Measurements from ENCODE around the gene CLSTN2.

Gene CLSTN2

DNA sequence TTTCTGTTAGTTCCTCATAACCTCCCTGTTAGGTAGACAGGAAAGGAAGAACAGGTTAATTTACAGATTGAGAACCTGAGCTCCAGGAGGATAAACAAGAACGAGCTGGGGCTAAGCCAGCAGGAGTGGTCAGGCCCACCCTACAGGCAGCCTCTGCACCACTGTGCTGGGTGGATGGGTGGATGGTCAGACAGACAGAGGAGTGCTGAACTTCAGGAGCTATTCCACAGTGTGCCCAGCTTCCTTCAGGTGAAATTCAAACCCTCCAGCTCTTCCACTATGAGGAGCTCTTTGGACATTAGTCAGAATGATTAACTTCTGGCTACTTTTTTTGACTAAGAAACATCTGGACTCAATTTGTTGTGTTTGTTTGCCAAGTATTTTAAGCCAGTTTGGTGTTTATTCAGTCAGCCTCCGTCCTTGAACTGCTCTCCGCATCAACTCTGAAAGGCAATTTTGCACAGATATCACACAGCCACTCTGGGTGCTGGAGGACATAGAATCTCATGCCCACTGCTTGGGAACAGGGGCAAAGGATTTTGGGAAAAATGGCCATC lies 361.9 kb downstream of the CLSTN2 start:
- DNase-seq, result no peak

DNA sequence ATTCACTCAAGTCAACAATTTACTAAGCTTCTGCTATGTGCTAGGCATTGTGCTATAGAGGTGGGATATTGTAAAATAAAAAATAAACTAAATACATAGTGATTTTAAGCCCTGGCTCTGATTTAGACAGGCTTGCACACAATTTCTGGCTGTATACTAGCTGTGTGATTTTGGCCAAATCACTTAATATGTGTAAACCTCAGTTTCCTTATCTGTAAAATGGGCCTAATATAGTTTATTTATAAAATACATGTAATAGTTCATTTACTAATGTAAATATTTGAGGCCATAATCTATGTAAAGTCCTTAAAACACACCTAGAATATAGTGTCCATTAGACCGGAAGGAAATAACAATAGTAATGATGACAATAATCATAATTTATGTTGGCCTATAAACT lies 363.1 kb downstream of the CLSTN2 start:
- DNase-seq, result no peak

DNA sequence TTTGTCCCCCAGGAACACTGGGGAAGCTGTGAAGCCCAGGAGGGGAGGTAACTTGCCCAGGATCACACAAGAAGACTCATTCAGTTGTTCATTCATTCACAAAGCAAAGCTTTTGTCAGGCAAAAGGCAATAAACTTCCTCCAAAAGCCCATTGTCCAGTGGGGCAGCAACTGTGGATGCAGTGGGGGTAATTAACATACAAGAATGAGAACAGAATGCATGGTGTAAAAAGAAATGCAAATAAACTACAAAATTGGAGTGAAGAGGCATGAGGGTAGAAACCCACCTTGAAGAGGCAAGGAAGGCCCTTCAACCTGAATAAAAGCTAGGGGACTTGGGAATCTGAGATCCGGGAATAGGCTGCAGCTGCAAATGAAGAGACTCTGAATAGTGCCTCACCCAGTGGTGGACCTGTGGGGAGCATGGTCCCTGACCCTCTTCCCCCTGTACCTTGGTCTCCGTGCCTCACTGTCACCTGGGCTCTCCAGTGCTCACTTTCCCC lies 363.6 kb downstream of the CLSTN2 start:
- no peak for DNase-seq

DNA sequence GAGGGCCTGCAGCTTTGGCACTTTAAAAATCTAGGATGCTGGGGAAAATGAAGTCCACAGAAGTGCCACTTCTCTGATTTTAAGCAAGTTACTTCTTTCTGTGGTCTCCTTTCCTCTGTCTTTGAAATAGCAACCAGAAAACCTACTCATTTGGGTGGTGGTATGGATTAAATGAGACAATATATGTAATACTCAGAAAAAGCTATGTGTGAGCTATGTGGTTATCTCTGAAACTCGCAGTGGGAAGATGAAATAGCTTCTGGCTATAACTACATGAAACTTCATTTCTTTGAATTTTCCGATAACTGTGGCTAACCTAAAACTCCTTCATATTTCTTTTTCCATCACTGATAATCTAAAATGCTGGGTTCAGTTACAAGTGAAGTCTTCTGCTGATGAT lies 368.9 kb downstream of the CLSTN2 start:
- DNase-seq, result no peak

DNA sequence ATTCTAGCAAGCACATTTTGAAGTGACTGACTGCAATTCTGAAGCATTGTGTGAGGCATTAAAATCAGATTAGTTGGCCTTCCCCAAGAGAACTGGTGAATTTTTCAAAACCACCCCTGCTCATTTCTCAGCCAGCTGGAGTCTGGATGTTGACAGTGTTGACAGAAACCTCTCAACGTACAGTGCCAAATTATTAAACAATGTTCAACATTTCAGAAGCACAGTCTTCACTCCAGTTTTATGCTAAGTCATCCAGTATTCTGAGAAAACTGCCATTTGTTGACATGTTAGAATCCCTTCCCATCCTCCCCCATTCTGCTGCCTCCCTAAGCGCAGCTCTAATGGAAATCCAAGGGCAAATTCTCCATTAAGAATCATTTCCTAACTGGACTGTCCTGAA lies 373.6 kb downstream of the CLSTN2 start:
- no peak for DNase-seq

DNA sequence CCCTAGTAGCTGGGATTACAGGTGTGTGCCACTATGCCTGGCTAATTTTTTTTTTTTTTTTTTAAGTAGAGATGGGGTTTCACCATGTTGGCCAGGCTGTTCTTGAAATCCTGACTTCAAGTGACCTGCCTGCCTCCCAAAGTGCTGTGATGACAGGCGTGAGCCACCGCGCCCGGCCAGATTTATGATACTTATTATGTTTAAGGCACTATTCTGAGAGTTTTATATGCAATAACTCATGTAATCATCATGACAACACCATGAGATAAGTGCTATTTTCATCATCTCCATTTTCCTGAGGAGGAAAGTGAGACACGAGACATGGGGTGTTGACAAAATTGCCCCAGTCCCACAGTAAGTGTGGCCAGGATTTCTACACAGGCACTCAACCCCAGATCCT lies 376.4 kb downstream of the CLSTN2 start:
- DNase-seq, result no peak

DNA sequence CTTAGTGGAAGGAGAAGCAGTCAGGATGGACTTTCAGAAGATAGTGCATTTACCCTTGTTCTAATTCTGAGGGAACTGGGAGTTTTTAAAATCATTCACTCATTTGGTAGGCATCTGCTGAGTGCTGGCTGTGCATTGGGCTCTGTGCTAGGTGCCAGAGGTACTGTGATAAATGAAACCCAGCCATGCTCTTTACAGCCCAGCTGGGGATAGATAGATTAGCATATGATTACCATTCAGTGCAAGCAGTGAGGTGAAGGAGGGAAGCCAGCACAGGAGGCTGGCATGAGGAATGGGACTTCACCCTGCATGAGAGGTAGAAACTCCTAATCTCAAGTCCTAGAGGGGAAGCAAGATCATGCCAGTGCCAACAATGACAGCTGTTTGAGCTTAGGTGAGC lies 381.0 kb downstream of the CLSTN2 start:
- DNase-seq, result no peak

DNA sequence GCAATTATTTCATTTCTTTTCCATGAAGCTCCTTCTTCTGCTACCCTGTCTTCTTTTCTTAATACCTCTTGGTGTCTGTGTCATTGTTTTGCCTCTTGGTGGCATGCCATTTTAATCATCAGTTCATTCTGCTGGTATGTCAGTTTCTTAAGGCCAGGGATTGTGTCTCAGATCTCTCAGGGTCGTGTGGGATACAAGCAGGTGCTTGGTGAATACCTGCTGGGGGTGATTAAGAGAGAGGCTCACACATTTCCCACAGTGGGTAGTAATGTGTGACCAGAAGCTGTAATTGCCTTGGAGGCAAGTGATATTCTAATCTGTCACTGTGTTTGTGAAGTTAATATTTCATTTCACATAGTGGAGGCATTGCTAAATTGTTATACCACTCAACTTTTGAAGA lies 381.5 kb downstream of the CLSTN2 start:
- DNase-seq, result no peak

DNA sequence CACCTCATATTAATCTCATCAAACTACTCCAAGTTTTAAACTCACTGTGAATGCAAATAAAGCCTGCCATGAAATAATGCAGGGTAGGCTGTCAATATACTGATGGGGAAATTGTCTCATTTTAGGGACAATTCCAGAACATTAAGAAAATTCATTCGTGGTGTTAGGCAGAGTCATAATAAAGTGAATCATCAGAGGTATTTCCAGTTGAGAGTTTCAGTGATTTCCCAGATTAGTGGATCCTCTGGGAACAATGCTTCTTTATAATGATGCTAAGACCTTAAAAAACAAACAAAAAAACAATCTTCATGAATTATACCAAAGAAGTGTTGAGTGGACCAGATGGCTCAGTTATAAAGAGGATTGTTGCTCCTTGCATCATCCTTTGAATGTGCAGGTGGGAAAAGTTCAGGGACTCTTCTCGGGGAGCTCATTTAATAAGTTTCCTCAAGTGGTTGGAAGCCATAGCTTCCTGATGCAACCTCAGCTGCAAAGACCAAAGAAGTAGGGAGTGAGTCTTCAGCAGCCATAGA lies 381.9 kb downstream of the CLSTN2 start:
- no peak for DNase-seq

DNA sequence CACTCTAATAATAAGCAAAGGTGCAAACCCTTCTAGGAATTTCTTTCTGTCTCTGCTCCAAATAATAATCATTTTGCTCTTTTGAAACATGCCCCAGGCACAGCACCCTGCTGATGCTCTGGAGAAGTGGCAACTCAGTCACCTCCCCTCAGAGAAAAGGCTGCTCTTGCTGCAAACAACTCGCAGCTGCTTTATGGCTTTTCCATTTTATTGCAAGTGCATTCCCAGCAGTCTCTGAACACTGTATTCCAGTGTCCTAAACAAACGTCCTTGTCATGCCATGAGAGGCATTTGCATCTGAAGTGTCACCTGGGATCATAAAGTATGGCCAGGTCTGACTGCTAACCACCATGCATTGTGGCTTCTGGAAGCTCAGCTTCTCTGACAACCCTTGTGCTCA lies 384.8 kb downstream of the CLSTN2 start:
- no peak for DNase-seq

DNA sequence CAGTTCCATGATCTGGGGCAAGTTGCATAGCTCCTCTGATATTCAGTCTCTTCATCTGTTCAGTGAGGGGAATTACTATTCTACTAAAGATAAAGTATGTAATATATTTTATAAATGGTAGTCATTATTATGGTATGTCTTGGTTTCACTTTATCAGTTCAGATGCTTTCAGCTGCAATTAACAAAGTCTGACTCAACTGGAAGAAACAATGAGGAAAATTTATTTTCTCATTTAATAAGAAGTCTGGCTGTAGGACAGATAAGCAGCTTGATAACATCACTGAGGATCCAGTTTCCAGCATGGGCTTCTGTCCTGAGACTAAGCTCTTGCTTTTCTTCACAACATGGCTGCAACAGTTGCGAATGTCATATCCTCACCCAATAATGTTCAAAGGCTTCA lies 388.6 kb downstream of the CLSTN2 start:
- no peak for DNase-seq

DNA sequence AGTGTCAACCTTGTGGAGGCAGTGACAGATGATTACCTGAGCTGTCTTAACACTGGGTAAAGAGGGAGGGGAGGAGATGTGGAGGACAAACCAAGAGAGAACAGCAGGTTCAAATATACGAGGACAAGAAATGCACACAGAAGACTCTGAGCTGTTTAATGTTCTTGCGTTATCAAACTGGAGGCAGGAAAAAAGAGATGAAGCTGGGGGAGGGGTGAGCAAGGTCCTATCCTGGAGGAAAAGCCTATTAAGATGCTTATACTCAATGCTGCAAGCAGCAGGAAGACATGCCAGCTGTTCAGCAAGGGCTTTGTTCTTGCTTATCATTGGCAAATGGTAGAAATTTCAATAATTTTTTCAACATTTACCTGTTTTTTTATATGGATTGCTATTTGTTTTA lies 397.1 kb downstream of the CLSTN2 start:
- no peak for DNase-seq

DNA sequence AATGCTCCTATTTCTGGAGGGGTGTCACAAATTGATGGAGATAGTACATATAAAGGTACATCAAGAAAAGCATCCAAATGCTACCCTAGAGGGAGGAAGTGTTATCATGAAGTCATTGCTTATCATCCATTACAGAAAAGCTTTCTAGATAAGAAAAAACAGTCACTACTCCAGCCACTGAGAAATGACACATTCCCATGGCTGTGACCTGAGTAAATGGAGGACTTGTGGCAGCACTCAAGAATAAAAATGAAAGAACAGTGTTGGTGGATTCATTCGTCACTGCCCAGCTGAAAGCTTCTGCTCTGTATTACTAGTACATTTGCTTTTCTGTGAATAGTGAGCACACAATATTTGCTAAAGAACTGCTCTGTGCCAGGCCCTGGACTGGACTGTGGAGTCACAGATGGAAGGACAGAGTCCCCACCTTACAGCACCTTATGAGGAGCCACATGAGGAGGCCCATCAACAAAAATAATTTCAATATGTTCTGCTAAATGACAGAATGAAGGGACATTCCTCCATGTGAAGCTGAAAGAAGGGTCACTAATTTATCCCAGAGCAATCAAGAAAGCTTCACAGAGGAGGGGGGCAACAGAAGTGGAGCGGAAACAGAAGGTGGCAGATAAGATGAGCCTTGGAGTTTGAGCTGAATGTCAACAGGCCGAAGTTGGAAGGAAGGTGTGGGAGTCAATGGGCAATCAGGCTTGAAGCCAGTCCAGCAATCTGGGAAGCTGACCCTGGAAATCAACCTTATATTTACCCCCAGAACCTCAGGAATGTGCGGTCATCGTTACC lies 399.3 kb downstream of the CLSTN2 start:
- no peak for DNase-seq

DNA sequence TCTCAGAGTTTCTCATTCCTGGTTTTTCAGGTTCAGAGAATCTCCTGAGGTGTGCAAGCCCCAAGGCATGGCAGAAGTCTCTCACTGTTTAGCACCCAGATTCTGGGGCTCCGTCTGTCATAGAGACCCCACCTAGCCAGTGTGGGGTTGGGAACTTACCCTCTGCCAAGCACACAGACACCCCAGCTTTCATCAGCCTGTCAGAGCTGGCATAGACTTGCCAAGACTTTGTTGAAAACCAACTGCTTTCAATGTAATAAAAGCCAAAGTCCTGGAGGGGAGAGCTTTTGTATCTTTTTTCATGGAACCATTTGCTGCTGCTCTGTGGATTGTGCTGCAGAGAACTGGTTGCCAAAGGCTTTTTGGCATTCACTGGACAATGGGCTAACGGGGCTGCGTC lies 401.5 kb downstream of the CLSTN2 start:
- no peak for DNase-seq

DNA sequence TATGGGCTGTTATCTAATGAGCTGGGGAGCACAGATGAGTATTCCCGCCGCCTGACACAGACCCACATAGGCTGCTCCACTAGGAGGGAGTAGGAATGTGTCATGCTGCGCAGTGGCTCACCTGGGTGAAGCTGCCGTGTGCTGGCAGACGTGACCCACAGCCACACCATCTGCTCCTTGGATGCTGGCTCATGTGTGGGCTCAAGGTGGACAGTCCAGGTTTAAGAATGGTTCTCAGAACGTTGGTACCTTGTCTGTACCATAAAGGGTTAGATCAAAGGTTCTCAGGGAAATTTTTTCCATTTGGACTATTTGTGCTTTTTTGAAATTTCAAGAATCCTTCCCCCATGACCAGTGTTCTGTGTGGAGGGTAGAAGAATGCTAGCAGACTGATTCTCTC lies 403.9 kb downstream of the CLSTN2 start:
- DNase-seq, result no peak

DNA sequence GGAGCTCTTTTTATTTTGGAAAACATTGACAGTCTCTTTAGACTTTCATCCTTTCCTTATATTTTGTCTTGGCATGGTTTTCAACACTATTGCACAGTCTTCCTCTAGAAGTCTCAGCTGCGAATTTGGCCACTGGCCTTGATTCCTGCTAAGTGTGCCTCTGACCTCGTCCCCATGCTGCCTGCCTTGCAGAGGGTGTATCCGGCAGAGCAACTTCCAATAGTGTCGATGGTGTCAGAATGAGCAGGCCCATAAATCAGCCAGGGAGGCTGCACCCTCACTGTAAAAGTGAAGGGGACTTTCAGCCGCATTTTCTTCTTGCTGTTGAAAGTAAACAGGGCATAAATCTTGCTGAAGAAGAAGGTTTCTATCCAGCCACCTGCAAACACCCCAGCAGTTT lies 406.2 kb downstream of the CLSTN2 start:
- DNase-seq, result no peak

DNA sequence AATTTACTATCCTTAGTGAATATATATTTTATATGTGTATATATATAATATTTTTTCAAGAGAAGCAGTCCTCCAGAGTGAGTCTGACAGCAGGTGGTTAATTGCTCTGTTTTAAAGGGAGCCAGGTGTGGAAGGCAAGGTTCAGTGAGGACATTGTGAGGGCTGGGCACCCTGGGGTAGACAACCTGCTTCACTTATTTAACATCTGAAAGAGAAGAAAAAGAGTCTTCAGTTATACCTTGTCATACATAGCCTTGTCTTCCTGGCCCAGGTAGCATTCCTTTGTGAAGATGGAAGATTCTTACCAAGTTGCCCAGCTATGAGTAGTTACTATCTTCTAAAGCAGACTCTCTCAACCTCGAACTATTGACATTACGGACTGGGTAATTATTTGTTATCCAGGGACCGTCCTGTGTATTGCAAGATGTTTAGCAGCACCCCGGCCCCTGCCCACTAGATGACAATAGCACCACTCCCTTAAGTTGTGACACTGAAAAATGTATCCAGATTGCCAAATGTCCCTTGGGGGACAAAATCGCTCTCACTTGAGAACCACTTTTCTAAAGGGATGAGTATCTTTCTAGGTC lies 406.9 kb downstream of the CLSTN2 start:
- no peak for DNase-seq

DNA sequence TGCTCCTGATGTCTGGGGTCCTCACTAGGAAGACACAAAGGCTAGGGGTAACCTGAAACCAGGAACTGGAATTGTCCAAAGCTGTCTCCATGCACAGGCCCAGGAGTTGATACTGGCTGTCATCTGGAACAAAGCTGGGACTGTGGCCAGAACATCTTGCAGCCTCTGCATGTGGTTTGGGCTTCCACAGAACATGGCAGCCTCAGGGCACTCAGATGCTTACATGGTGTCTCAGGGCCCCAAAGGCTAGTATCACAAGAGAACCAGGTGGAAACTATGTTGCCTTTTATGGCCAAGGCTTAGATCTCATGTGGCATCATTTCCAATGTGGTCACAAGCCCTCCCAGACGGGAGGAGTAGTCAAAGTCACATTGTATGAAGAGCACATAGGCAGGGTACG lies 407.7 kb downstream of the CLSTN2 start:
- no peak for DNase-seq

DNA sequence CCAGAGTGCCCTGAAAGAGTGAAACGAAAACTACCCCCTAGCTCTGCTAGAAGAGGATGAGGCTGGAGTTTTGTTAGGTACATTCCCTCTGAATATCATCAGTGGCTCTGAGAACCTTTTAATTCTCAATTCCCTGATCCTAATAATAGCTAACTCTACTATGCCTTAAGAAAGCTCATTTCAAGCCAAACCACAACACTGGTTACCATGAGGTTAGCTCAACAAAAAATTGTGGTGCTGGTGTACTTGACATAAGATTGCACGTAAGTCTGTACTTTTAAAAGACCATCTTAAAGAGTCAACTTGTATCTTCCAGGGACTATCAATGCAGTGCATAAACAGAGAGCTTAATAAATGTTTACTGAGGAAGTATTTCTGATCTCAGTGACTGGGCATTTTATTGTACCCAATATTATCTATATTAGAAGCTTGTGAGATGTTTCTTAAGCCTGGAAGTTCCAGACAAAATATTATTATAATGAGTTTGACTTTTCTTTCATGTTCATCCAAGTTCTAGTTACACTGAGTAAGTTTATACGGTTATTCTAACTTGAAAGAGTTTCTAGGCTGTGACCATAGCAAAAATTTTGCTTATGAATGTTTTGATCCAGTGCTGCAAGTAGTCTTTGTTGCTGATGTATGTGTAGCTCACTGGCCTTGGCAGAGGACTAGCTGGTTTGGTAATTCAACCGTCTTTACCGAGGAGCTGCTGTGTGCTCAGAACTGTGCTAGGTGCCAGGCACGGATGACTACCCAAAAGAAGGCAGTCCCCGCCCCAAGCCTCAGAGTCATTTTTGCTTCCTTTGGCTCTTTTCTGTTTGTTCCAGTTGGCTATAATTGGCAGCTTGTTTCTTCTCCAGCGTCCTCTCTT lies 408.5 kb downstream of the CLSTN2 start:
- DNase-seq, result no peak

DNA sequence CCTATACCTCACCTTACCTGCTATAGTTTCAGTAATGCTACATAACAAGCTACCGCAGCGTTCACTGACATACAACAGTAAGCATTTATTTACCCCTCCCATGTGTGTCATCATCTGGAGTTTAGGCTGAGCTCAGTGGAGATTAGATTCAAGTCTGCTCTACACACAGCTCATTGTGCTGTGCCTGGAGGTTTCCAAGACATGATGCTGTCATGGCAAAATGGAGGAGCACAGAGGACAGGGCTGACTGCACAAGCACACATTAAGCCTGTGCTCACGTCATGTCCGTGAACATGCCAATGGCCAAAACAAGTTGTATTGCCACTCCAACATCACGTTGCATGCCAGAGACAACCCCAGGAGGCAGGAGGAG lies 409.1 kb downstream of the CLSTN2 start:
- DNase-seq, result no peak

DNA sequence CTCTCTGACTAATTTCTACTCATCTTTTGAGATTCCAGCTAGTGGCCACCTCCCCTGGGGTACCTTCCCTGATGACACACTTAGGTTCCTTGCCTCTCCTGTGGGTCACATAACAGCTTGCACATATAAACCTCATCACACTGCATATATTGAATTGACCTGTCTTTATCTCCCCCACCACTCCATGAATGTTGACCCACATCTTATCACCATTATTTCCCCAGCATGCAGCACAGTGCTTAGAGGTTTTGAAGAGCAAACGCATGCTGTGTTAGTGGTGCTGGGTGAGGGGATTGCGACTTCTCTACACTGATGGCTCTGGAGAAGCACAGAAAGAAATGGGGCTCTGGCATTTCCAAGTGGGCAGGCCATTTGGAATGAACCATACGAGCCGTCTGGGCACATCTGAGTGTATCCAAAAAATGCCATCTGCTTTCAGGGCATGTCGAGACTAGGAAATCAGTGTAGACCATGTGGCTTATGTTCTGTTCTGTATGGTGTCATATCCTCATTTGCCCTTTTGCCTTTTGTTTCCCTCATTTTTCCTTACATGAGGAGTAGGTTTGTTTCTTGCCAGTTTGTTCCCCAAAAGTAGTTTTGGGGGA lies 409.7 kb downstream of the CLSTN2 start:
- DNase-seq, result no peak

DNA sequence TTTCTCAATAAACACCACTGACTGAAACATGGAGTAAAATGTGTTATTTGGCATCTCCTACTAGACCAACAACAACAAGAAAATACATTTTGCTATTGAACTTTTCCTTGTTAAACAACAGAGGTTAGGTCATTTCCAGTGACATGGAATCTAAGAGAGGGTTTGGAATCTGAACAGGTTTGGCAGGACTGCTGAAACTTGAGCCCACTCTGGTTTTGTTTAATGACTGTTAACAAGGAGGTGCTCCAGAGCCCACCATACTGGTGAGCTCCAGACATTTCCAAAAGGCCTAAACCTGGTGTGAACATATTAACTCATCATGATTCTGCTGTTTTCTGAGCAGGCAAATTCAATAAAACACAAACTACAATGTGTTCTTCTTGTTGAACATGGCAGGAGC lies 412.2 kb downstream of the CLSTN2 start:
- DNase-seq, result no peak

DNA sequence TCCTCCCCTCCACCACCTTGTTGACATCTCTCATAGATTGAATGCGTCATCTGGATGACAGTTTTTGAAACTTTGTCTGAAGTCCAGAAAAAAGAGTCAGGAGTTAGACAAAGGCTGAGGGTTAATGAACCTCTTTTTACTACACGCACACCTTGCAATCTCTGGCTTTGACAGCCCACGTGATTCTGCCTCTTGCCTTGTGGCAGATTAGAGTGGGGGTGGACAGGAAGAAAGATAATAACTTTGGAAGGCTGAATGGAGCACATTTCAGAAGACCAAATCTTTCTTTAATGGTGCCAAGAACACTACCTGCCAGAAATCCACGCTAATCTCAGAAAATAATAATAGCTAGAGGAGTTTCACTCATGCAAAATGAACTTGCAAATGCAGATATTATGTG lies 415.0 kb downstream of the CLSTN2 start:
- no peak for DNase-seq

Data from activated effector memory CD4-positive, alpha-beta T cell treated with Interleukin-2 at 50 U/mL for 16 hours (primary cell).